ENCODE measurements around the gene HEXB. TPM values are rescaled to one million over a fixed set of nuclear protein-coding genes. Genes with fewer than 3 reads are reported as not detected.

Gene HEXB
- total and polyA plus RNA-seq, 2 of the 13 experiments (the other 11 are each of a cell fraction or from before 2014, with no cell fraction given) = 100 to 104 TPM

DNA sequence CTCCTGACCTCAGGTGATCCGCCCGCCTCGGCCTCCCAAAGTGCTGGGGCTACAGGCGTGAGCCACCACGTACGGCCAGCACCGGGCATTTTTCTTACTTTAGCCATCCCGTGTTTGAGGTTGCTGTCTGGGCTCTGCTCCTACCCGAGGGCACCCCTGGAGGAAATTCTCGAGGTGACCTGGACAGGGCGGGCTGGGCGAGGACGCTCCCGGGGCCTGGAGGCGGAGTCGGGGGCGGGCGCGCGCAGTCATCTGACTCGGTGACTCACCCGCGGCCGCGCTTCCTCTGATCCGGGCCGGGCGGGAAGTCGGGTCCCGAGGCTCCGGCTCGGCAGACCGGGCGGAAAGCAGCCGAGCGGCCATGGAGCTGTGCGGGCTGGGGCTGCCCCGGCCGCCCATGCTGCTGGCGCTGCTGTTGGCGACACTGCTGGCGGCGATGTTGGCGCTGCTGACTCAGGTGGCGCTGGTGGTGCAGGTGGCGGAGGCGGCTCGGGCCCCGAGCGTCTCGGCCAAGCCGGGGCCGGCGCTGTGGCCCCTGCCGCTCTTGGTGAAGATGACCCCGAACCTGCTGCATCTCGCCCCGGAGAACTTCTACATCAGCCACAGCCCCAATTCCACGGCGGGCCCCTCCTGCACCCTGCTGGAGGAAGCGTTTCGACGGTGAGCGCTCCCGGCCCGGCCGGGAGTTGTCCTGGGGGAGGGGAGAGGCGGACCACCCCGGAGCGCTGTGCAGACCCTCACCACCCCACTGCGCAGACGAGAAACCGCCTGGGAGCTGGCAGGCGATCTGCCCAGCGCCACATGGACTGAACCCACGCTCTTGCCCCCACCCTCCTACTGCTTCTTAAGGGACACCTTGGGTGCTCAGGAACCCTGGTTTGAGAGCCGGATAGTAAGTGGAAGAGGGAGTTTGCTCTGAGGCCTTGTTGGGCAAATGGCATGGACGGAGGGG, at the start of gene HEXB (continued):
- TF ChIP-seq, protein P1, sequence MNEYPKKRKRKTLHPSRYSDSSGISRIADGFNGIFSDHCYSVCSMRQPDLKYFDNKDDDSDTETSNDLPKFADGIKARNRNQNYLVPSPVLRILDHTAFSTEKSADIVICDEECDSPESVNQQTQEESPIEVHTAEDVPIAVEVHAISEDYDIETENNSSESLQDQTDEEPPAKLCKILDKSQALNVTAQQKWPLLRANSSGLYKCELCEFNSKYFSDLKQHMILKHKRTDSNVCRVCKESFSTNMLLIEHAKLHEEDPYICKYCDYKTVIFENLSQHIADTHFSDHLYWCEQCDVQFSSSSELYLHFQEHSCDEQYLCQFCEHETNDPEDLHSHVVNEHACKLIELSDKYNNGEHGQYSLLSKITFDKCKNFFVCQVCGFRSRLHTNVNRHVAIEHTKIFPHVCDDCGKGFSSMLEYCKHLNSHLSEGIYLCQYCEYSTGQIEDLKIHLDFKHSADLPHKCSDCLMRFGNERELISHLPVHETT (CRISPR knock-in tag; conservative IDR thresholded peaks at IDR 0.05) = no peak
- 0 out of 2 replicates have a peak, but pooled peaks have one; percentile 47 for TF ChIP-seq ZNF564 (CRISPR knock-in tag; IDR thresholded peaks at IDR 0.05)
- TF ChIP-seq ONECUT2 (CRISPR knock-in tag; IDR thresholded peaks at IDR 0.05) = no peak
- TF ChIP-seq ZNF660 (CRISPR knock-in tag; IDR thresholded peaks at IDR 0.05; ENCODE audit: borderline replicate concordance, low read depth) = no peak
- TF ChIP-seq ETV6 (CRISPR knock-in tag; conservative IDR thresholded peaks at IDR 0.05) = no peak
- TF ChIP-seq RNF2 (conservative IDR thresholded peaks at IDR 0.05; ENCODE audit: low read depth) = 0 out of 2 replicates have a peak, but pooled peaks have one; percentile 28
- TF ChIP-seq GZF1 (CRISPR knock-in tag; IDR thresholded peaks at IDR 0.05) = peak; percentile 49; the same call in 1 of the 2 replicates
- peak; percentile 31; the same call in 1 of the 2 replicates for TF ChIP-seq HDAC2 (CRISPR knock-in tag; IDR thresholded peaks at IDR 0.05)
- no peak for TF ChIP-seq CBX5 (CRISPR knock-in tag; IDR thresholded peaks at IDR 0.05; ENCODE audit: borderline replicate concordance)
- TF ChIP-seq ZZZ3 (CRISPR knock-in tag; IDR thresholded peaks at IDR 0.05; ENCODE audit: borderline replicate concordance) = no peak
- TF ChIP-seq NFIC (IDR thresholded peaks at IDR 0.05; ENCODE audit: low read length) = no peak
- TF ChIP-seq, protein P2, sequence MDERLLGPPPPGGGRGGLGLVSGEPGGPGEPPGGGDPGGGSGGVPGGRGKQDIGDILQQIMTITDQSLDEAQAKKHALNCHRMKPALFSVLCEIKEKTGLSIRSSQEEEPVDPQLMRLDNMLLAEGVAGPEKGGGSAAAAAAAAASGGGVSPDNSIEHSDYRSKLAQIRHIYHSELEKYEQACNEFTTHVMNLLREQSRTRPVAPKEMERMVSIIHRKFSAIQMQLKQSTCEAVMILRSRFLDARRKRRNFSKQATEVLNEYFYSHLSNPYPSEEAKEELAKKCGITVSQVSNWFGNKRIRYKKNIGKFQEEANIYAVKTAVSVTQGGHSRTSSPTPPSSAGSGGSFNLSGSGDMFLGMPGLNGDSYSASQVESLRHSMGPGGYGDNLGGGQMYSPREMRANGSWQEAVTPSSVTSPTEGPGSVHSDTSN (CRISPR knock-in tag; IDR thresholded peaks at IDR 0.05) = no peak
- 0 out of 2 replicates have a peak, but pooled peaks have one; percentile 45 for TF ChIP-seq IRX3 (CRISPR knock-in tag; IDR thresholded peaks at IDR 0.05; ENCODE audit: borderline replicate concordance, low read depth)
- TF ChIP-seq, protein P3, sequence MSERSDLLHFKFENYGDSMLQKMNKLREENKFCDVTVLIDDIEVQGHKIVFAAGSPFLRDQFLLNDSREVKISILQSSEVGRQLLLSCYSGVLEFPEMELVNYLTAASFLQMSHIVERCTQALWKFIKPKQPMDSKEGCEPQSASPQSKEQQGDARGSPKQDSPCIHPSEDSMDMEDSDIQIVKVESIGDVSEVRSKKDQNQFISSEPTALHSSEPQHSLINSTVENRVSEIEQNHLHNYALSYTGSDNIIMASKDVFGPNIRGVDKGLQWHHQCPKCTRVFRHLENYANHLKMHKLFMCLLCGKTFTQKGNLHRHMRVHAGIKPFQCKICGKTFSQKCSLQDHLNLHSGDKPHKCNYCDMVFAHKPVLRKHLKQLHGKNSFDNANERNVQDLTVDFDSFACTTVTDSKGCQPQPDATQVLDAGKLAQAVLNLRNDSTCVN (CRISPR knock-in tag; IDR thresholded peaks at IDR 0.05; ENCODE audit: borderline replicate concordance) = no peak
- TF ChIP-seq XRCC5 (optimal IDR thresholded peaks at IDR 0.05; ENCODE audit: low read length) = peak; percentile 49
- TF ChIP-seq, protein P4, sequence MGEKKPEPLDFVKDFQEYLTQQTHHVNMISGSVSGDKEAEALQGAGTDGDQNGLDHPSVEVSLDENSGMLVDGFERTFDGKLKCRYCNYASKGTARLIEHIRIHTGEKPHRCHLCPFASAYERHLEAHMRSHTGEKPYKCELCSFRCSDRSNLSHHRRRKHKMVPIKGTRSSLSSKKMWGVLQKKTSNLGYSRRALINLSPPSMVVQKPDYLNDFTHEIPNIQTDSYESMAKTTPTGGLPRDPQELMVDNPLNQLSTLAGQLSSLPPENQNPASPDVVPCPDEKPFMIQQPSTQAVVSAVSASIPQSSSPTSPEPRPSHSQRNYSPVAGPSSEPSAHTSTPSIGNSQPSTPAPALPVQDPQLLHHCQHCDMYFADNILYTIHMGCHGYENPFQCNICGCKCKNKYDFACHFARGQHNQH (CRISPR knock-in tag; IDR thresholded peaks at IDR 0.05) = peak; percentile 45; the same call in 1 of the 2 replicates
- TF ChIP-seq RAD21 (CRISPR knock-in tag; IDR thresholded peaks at IDR 0.05) = 0 out of 2 replicates have a peak, but pooled peaks have one; percentile 31
- no peak for TF ChIP-seq KLF15 (CRISPR knock-in tag; IDR thresholded peaks at IDR 0.05; ENCODE audit: borderline replicate concordance)
- TF ChIP-seq, protein P5, sequence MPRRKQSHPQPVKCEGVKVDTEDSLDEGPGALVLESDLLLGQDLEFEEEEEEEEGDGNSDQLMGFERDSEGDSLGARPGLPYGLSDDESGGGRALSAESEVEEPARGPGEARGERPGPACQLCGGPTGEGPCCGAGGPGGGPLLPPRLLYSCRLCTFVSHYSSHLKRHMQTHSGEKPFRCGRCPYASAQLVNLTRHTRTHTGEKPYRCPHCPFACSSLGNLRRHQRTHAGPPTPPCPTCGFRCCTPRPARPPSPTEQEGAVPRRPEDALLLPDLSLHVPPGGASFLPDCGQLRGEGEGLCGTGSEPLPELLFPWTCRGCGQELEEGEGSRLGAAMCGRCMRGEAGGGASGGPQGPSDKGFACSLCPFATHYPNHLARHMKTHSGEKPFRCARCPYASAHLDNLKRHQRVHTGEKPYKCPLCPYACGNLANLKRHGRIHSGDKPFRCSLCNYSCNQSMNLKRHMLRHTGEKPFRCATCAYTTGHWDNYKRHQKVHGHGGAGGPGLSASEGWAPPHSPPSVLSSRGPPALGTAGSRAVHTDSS (CRISPR knock-in tag; conservative IDR thresholded peaks at IDR 0.05) = no peak
- TF ChIP-seq SMYD3 (CRISPR knock-in tag; IDR thresholded peaks at IDR 0.05) = no peak

Measured in HepG2 (cell line).